Keratinocyte (primary cell): Measurements from ENCODE around the gene TAS2R14. TPM values are rescaled to one million over a fixed set of nuclear protein-coding genes. Genes with fewer than 3 reads are reported as not detected.

Experiments used
- DNase-seq: peaks from one replicate; pipeline ENCODE4 v3.0.0-alpha.2; 2011; ENCODE audit warnings: low read depth, missing footprints, low spot score
- FAIRE-seq: peaks from 2 replicates; lab custom pipeline; 2011; peaks lifted over from hg19 to GRCh38; lab: Jason Lieb, UNC
- H2AFZ ChIP-seq: 2 replicates; pipeline ENCODE4 v1.6.0; 2012; ENCODE audit warnings: low read length, control low read depth, inconsistent platforms; ENCODE audit not compliant: control insufficient read depth
- H3K27ac ChIP-seq: 2 replicates; pipeline ENCODE4 v1.5.1; 2011; ENCODE audit warnings: low read length; ENCODE audit not compliant: control insufficient read depth, insufficient read depth
- H3K27me3 ChIP-seq: 3 replicates; pipeline ENCODE4 v1.6.0; 2011; ENCODE audit warnings: low read length; ENCODE audit not compliant: control insufficient read depth, insufficient read depth; ENCODE audit errors: extremely low read depth
- H3K36me3 ChIP-seq, 2 experiments: 2 replicates in 1 of 2; 3 replicates in 1 of 2; pipeline ENCODE4 v1.5.1; 2011; ENCODE audit warnings: low read length in 2 of 2, mild to moderate bottlenecking in 1 of 2; ENCODE audit not compliant: control insufficient read depth in 2 of 2, insufficient read depth in 2 of 2; ENCODE audit errors: extremely low read depth in 1 of 2
- H3K4me1 ChIP-seq: 3 replicates; pipeline ENCODE4 v1.5.1; 2011; ENCODE audit warnings: low read length; ENCODE audit not compliant: control insufficient read depth, insufficient read depth; ENCODE audit errors: extremely low read depth
- H3K4me2 ChIP-seq: 3 replicates; pipeline ENCODE4 v1.6.0; 2011; ENCODE audit warnings: low read depth, low read length; ENCODE audit not compliant: control insufficient read depth, insufficient read depth; ENCODE audit errors: extremely low read depth
- H3K4me3 ChIP-seq, 3 experiments: fragments of 200-600 bp in 1 of 3; sonication (generic) in 1 of 3; 2 replicates in 2 of 3; 3 replicates in 1 of 3; pipeline ENCODE4 v1.5.1; 2011 to 2016; ENCODE audit warnings: low read length in 3 of 3, mild to moderate bottlenecking in 3 of 3, control low read depth in 2 of 3, inconsistent platforms in 1 of 3, low read depth in 1 of 3, mixed read lengths in 1 of 3, mixed run types in 1 of 3, moderate library complexity in 1 of 3; ENCODE audit not compliant: control insufficient read depth in 2 of 3, insufficient read depth in 2 of 3; ENCODE audit errors: extremely low read depth in 1 of 3
- H3K79me2 ChIP-seq: 2 replicates; pipeline ENCODE4 v1.6.0; 2012; ENCODE audit warnings: low read length; ENCODE audit not compliant: control insufficient read depth, insufficient read depth
- H3K9ac ChIP-seq: 3 replicates; pipeline ENCODE4 v1.6.0; 2011; ENCODE audit warnings: low read length; ENCODE audit not compliant: control insufficient read depth, insufficient read depth; ENCODE audit errors: extremely low read depth
- H3K9me1 ChIP-seq: 3 replicates; pipeline ENCODE4 v1.6.0; 2011; ENCODE audit warnings: low read length; ENCODE audit not compliant: control insufficient read depth, insufficient read depth; ENCODE audit errors: extremely low read depth
- H3K9me3 ChIP-seq: 2 replicates; pipeline ENCODE4 v1.5.1; 2012; ENCODE audit warnings: low read depth, low read length; ENCODE audit not compliant: control insufficient read depth
- H4K20me1 ChIP-seq: 3 replicates; pipeline ENCODE4 v1.6.0; 2011; ENCODE audit warnings: low read length; ENCODE audit not compliant: control insufficient read depth, insufficient read depth; ENCODE audit errors: extremely low read depth
- EZH2 ChIP-seq: IDR thresholded peaks from one replicate; pipeline ENCODE4 v1.6.1; 2012; ENCODE audit warnings: inconsistent platforms, mild to moderate bottlenecking, low read length, moderate library complexity
- dilution Hi-C: fragments of 300-500 bp; cut with MboI; formaldehyde crosslinking; loops from one replicate; pipeline ENCODE4 v1.7.0; 2020; ENCODE audit warnings: low sequenced_read_pairs; ENCODE audit not compliant: extremely low pct_ligation_motif_present
- polyA minus RNA-seq, 3 experiments: library from RNA; depleted of rRNA, polyadenylated mRNA; stranded (reverse); fragments of >200 nt; gene quantifications; 1 replicate in 1 of 3; 2 replicates in 1 of 3; 3 replicates in 1 of 3; pipeline ENCODE4 v1.2.3, GENCODE V29; 2011
- polyA plus RNA-seq, 5 experiments: library from polyadenylated mRNA; depleted of rRNA in 3 of 5; stranded (reverse) in 3 of 5; stranded (forward) in 1 of 5; unstranded in 1 of 5; fragments of >200 nt; gene quantifications; 1 replicate in 1 of 5; 2 replicates in 3 of 5; 3 replicates in 1 of 5; pipeline versions ENCODE4 v1.2.1 to v1.2.3, GENCODE V29; 2011 to 2012; ENCODE audit warnings: missing spikeins in 2 of 5, low read depth in 1 of 5, low replicate concordance in 1 of 5
- TF ChIP-seq, protein P1 (sequence below), 3 experiments: IDR thresholded peaks in 1 of 3; conservative IDR thresholded peaks in 1 of 3; optimal IDR thresholded peaks in 1 of 3; 2 replicates in 2 of 3; 3 replicates in 1 of 3; pipeline versions ENCODE3 to v1.5.1; 2011; ENCODE audit warnings: low read length in 3 of 3, mild to moderate bottlenecking in 3 of 3, moderate library complexity in 2 of 3, control low read depth in 1 of 3, inconsistent platforms in 1 of 3; ENCODE audit not compliant: insufficient read depth in 2 of 3; ENCODE audit errors: extremely low read depth in 1 of 3

TAS2R14 gene, protein sequence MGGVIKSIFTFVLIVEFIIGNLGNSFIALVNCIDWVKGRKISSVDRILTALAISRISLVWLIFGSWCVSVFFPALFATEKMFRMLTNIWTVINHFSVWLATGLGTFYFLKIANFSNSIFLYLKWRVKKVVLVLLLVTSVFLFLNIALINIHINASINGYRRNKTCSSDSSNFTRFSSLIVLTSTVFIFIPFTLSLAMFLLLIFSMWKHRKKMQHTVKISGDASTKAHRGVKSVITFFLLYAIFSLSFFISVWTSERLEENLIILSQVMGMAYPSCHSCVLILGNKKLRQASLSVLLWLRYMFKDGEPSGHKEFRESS
- polyA plus RNA-seq (0.58 to 1.2 TPM (median 0.63 TPM) in 3 replicates), polyA minus RNA-seq (1.6 to 5.7 TPM in 2 of 3 replicates, not detected in the other)
- polyA plus RNA-seq (2011; ENCODE audit: low read depth), result not detected
- polyA plus RNA-seq (2011; cell fraction: cytosol; rRNA removed), result 0.35 and 0.73 TPM in 2 replicates
- 2.1 and 3.3 TPM in 2 replicates for polyA plus RNA-seq (2011; cell fraction: nucleus; rRNA removed)
- polyA plus RNA-seq (2012; ENCODE audit: low replicate concordance), result 0.31 and 0.42 TPM in 2 replicates
- not detected for polyA minus RNA-seq (2011; cell fraction: cytosol; rRNA and poly(A)+ RNA removed)
- polyA minus RNA-seq (2011; cell fraction: nucleus; rRNA and poly(A)+ RNA removed), result 6.0 and 14.6 TPM in 2 replicates

DNA sequence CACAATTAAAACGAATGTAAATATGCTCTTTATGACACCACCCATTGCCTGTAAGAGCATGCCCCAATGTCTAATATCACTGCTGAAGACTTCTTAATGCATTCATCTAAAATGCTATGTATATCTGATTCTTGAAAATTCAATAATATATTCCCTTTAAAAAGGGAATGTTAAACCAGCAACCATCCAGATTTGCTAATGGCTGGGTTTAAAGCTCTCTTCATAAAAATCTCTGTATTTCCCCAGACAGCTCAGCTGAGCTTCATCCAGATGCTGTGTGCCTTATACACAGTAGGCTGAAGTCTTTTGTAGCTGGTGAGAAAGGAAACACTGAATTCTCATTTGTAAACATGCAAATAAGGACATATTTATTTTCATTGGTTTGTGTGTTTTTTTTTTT lies at the start of gene TAS2R14:
Gene TAS2R14 (minus strand): TSS at position 101 of the 400 bp plus-strand sequence. CDS start 56 bp downstream, at position 45.
- Histone ChIP-seq H4K20me1 (no peaks in the 10 kb centered on the region), H3K4me2 (peak within 1 kb of the TSS; percentile 57), H3K4me1 (peaks cover 38% of the 10 kb centered on the region), H2AFZ (peak within 1 kb of the TSS; percentile 68), H3K27me3 (no peaks in the 10 kb centered on the region), H3K4me3 (no peak within 1 kb of the TSS), H3K36me3 (no peaks in the 10 kb centered on the region), H3K9me3 (no peaks in the 10 kb centered on the region), H3K9ac (no peak within 1 kb of the TSS), H3K79me2 (no peaks in the 10 kb centered on the region), H3K27ac (no peak within 1 kb of the TSS), H3K9me1 (no peaks in the 10 kb centered on the region)
- dilution Hi-C loops, result no loop called here
- TF ChIP-seq, protein P1, sequence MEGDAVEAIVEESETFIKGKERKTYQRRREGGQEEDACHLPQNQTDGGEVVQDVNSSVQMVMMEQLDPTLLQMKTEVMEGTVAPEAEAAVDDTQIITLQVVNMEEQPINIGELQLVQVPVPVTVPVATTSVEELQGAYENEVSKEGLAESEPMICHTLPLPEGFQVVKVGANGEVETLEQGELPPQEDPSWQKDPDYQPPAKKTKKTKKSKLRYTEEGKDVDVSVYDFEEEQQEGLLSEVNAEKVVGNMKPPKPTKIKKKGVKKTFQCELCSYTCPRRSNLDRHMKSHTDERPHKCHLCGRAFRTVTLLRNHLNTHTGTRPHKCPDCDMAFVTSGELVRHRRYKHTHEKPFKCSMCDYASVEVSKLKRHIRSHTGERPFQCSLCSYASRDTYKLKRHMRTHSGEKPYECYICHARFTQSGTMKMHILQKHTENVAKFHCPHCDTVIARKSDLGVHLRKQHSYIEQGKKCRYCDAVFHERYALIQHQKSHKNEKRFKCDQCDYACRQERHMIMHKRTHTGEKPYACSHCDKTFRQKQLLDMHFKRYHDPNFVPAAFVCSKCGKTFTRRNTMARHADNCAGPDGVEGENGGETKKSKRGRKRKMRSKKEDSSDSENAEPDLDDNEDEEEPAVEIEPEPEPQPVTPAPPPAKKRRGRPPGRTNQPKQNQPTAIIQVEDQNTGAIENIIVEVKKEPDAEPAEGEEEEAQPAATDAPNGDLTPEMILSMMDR (optimal IDR thresholded peaks at IDR 0.05 in 1 of 3, IDR thresholded peaks at IDR 0.05 in 1 of 3, conservative IDR thresholded peaks at IDR 0.05 in 1 of 3; ENCODE audit: extremely low read depth in 1 of 3, insufficient read depth in 2 of 3, low read length in 3 of 3), result no peak
- no peak for TF ChIP-seq EZH2
- DNase-seq (no peak), FAIRE-seq (no peak)

DNA sequence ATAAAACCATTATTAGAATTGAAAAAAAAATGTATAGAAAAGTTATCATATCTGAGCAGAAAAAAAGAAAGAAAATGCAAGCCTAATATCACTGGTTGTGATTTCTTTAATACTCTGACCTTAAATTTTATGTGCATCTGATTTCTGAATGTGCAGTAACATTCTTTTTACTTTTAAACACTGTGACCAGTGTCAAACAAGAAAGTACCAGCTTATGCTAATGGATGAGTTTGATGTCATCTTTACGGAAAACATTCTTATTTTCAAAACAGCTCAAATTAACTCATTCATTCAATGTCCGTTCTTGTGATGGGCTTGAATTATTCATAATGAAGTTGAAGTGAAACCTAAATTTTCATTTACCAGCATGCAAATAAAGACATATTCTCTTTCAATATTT lies 47.7 kb upstream of the TAS2R14 start, which contains the start of gene TAS2R50:
Gene TAS2R50 (minus strand): TSS at position 101 of the 400 bp plus-strand sequence. CDS start 52 bp downstream, at position 49.
- Histone ChIP-seq H4K20me1 (no peaks in the 10 kb centered on the region), H3K9me1 (no peaks in the 10 kb centered on the region), H3K36me3 (no peaks in the 10 kb centered on the region), H3K79me2 (no peaks in the 10 kb centered on the region), H3K9me3 (no peaks in the 10 kb centered on the region), H3K9ac (no peak within 1 kb of the TSS), H3K27ac (no peak within 1 kb of the TSS), H3K4me1 (no peaks in the 10 kb centered on the region), H2AFZ (no peak within 1 kb of the TSS), H3K4me2 (no peak within 1 kb of the TSS), H3K27me3 (no peaks in the 10 kb centered on the region), H3K4me3 (no peak within 1 kb of the TSS)
- TF ChIP-seq, protein P1 (optimal IDR thresholded peaks at IDR 0.05 in 1 of 3, IDR thresholded peaks at IDR 0.05 in 1 of 3, conservative IDR thresholded peaks at IDR 0.05 in 1 of 3; ENCODE audit: extremely low read depth in 1 of 3, insufficient read depth in 2 of 3, low read length in 3 of 3), result no peak
- TF ChIP-seq EZH2, result no peak
- dilution Hi-C loops, result no loop called here
- FAIRE-seq, result no peak
- no peak for DNase-seq
